HG03135 (cell line): Measurements from ENCODE around the gene LMNTD2.

Experiments used
- ATAC-seq: cut with Tn5 transposase; IDR thresholded peaks from one replicate; pipeline ENCODE4 v1.9.1; 2021; ENCODE audit warnings: mild to moderate bottlenecking, moderate library complexity; ENCODE audit not compliant: unreplicated experiment

LMNTD2 gene

DNA sequence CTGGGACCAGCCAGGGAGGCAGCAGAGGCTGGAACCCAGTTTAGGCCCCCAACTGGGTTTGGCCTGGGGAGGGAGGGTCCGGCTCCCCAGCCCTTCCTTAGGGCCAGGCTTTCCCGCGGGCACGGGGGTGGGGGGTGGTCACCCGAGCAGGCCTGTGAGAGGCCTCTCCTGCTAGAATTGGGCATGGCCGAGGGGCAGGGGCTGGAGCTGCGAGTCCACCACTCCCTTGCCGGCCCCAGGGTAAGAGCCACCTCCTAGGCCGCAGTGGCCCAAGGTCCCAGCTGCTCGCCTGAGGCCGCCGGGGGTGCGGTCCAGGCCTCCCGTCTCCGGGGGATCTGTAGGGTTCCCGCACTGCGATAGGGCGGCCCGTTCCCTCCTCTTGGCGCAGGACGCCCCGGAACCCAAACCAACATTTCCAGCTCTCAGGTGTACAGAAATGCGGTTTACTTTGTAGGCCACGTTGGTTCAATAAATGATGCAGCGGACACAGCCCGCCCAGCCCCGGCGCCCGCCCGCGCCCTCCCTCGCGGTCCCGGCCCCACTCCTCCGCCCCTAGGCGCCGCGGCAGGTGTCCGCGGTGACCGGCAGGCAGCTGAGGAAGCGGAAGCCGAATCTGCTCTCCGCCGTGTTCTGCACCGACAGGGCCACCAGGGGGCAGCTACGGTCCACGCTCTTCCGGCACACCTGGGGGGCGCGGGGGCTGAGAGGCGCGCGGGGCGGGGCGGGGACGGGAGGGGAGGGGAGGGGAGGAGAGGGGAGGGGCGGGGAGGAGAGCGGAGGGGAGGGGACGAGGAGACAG lies 5.9 kb downstream of the LMNTD2 start:
- no peak for ATAC-seq

DNA sequence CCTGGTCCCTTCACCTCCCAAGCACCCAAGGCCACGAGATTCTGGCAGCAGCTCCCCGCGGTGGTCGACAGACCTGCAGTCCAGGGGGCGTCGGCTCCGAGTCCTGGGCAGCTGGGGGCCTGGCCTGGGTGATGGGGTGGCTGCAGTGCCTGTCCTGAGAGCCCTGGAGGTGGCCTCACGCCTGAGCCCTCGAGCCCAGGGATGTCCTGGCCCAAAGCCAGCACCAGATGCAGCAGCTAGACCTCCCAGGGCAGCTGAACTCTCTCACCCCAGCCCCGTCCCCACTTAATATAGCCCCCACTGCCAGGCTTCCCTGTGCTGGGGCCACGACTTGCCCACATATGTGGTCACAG lies 6.6 kb downstream of the LMNTD2 start:
- no peak for ATAC-seq

DNA sequence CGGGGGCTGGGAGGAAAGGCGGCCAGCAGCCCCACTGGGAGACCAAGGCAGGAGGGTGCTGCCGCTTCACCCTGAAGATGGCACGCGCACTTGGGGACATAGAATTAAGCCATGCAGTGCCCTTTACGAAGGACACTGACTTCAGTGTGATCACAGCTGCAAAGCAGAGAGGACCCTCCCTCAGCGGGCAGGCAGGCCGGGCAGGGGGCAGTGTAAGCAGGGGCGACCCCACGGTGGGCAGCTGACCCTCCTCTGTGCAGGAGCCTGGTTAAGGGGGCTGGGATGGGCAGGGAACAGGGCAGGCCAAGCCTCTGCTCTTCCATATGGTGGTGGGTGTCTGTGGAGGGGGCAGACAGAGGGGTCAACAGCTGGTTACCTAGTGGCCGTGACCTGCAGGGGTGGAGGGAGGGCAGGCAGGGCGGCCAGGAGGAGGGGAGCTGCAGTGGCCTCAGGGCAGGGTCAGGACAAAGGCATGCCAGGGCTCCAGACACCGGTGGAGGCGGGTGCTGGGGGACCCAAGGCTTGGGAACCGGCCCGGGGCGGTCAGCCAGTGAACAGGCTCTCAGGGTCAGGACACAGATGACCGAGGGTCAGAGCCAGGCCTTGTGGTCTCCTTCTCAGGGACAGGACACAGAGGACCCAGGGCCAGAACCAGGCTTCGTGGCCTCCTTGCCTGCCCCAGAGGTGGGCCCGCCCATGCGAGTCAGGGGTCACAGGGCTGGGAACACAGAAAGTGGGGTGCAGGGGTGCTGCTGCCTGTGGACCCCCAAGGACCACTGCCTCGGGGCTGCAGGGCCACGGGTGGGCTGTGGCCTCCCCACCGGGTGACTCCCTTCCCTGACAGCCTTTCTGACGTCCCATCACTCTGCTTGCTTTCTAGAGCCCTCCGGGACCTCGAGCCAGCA lies 7.2 kb downstream of the LMNTD2 start:
- ATAC-seq, result no peak

DNA sequence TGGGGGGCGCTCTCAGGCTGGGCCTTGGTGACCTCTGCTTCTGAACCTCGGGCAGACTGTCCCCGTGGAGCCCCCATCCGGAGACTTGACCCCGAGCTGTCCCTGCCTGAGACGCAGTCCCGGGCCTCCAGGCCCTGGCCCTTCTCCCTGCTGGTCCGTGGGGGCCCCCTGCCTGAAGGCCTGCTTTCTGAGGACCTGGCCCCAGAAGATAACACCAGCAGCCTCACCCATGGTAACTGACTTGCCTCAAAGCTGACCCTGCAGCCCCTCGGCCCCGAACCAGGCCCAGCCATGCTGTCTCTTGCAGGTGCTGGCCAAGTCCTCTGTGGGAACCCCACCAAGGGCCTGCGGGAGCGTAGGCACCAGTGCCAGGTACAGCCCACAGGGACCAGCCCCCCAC lies 8.9 kb downstream of the LMNTD2 start:
- ATAC-seq, result no peak

DNA sequence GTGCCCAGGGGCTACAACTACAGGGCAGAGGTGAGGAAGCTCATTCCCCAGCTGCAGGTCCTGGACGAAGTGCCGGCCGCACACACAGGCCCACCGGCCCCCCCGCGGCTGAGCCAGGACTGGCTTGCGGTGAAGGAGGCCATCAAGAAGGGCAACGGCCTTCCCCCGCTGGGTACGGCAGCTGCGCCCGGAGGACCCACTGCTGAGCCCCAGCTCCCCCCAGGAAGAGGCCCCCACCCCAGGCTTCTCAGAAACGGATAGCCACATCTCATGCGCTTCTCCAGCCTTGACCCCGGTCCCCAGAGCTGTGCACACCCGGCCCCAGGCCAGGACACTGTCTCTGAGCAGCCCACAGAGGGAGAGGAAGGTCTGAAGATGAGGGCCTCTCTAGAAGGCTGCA lies 9.4 kb downstream of the LMNTD2 start:
- ATAC-seq, result no peak

DNA sequence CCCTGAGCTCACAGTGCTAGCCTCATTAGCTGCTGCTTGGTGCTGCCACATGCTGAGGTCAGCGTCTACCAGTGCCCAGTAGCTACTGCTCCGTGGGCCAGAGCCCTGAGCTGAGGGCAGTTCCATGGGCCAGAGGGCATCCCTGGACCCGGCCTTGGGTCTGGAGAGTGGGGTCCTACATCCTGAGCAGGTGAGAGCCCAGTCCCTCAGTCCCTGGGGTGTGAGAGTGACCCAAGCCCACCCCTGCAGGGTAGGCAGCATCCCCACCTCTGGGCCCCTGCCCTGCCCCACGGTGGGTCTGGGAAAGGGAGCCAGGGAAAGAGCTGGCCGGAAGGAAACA lies 9.8 kb downstream of the LMNTD2 start:
- no peak for ATAC-seq

DNA sequence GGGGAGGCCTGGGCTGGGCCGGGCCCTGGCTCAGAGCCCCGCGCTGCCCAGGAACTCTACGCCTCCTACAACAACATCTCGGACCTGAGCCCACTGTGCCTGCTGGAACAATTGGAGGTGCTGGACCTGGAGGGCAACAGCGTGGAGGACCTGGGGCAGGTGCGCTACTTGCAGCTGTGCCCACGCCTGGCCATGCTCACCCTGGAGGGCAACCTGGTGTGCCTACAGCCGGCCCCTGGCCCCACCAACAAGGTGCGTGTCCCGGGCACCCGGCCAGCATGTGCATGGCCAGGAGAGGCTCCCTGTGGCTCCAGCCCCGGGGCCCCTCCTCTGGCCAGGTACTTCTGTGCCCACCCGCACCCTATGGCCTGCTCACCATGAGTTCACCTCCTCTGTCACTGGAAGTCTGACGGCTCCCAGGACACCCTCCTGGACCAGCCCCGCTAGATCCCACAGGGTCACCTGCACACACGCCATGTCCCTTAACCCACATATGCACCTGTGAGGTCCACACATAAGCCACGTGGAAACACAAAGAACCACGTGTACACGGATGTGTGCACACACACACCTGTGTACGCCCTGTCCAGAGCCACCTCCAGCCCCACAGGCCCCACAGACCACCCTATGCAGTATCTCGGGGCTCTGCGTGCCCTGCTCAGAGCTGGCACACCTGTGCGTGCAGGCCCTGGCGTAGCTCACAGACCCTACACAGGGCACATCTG lies 10.4 kb downstream of the LMNTD2 start:
- no peak for ATAC-seq

DNA sequence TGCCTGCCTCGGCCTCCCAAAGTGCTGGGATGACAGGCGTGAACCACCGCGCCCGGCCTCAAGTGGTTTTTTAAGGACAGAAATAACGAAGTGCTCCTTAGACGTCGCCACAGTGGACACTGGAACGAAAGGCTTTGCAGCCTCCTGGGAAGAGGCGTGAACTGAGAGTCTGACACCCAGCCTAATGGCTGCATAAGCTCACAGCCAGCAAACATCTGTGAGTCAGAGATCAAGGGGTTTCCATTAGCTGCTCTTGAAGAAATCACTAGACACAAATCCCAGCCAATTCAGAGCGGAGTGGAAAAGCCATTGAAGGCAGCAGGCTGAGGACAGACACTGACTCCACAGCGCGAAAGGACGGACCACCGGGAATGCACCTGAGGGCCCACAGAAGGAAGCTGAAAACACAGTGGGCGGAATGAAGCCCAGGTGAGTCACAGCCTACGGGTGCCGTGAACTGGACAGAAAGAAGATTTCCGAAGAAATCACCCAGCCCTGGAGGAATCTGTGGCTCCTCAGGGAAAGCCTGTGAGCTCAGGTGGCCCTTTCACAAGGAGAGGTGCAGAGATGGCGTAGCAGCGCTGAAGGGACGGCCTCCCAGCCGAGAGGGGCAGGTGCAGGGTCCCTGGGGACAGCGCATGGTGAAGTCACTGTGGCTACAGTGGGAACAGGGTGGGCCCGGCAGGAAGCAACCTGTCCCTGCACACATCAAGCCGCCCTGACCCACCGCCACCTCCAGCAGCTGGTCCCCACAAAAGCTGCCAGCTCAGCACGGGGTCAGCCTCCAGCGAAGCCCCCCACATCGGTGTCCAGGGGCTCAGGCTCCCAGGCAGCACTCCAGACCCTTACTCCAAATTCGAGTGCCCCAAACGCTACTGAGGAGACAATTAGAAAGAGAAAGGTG lies 11.6 kb downstream of the LMNTD2 start:
- ATAC-seq, result no peak

DNA sequence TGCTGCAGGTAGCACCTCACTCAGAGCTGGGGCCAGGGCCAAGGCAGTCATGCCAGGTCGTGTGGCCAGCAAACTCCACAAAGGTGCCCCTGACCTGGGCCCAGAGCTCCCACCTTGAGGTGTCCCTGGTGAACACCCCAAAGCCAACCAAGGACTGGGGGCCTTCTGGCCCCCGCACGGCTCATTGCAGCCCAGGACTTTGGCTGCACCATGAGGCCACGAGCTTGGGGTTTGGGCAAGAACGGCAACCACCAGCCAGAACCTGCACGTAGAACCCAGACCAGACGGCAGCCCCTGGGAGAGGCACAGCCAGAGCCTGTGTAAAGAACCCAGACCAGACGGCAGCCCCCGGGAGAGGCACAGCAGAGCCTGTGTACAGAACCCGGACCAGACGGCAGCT lies 15.4 kb downstream of the LMNTD2 start:
- no peak for ATAC-seq

DNA sequence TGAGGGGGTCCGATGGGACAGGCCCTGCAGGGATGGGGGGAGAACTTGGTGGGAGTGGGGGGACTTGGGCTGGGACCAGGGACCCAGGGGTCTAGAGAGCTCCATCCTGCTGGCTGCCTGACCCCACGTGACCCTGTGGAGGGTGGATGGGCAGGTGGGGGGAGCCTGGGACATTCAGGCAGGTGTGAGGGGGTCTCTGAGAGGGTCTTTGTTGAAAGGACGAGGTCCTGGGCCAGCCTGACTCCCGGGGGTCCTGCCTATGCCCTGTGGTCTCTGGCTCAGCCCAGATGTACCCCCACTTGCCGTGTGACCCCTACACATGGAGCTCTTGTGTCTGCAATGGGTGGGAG lies 15.7 kb downstream of the LMNTD2 start:
- no peak for ATAC-seq

DNA sequence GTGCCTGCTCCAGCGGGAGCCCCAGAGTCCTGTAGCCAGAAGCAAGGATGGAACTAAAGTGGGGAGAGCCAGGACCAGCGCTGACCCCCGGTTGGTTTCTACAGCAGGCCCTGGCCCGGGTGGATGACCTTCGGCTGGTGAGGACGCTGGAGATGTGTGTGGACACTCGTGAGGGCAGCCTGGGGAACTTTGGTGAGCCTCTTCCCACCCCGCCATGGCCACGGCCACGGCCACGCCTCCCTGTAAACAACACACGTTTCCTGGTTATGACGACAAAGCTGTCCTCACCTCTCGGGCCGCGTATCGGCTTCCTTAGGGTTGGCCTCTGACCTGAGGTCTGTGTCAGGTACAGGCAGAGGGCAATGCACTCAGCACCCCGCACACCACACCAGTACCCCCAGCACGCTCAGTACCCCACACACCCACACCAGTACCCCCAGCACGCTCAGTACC lies 19.1 kb downstream of the LMNTD2 start:
- no peak for ATAC-seq

DNA sequence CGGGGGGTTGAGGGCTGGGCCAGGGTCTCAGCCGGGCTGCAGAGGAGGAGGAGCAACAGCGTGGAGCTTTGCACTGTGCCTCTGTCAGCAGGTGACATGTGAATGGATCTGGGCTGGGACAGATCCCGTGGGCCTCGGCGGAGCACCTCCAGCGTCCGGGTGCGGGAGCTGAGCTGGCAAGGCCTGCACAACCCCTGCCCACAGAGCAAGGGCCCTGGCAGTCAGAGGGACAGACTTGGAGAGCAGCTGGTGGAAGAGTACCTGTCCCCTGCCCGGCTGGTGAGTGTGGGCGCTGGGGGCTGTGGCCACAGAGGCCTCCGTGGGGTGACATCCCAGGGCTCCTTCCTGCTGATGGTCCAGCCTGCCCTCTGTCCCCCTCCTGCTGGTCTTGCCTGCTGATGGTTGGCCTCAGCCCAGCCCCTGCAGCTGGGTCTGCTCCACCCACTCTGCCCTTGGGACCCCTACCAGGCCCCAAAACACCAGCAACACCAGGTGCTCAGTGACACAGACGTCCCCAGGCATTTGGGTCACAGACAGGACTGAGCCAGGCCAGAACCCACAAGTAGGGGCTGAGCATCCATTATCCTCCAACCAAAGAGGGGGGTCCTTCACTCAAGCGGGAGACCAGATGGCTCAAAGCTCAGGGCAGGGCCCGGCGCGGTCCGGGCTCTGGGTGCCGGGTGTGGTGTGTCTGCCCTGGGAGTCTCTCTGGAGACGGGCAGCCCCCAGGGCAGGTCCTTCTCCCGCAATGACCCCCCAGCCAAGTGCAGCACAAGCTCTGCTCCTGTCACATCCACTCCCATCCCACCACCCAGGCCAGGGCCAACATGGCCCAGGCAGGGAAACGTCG lies 19.7 kb downstream of the LMNTD2 start:
- no peak for ATAC-seq

DNA sequence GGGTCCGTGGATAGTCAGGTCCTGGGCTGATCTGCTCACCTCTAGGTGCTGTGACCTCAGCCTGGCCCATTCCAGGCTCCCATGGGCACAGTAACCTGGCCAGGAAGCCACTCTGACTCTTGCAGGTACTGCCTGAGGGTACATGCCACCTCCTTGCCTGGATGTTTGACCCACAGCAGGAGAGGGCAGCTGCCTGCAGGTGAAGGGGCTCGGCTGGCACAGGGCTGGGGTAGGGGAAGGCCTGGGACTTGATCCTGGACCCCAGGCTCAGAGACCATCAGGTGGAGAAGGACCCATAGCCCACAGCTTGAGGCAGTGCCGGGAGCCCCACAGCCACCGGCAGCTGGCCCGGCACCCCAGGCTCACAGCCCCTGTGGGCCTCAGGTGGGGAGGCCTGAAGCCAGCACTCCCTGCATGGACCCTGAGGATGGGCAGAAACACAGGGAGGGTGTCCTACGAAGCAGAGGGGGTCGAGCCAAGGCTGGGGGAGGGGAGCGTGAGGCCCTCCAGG lies 20.5 kb downstream of the LMNTD2 start:
- ATAC-seq, result no peak

DNA sequence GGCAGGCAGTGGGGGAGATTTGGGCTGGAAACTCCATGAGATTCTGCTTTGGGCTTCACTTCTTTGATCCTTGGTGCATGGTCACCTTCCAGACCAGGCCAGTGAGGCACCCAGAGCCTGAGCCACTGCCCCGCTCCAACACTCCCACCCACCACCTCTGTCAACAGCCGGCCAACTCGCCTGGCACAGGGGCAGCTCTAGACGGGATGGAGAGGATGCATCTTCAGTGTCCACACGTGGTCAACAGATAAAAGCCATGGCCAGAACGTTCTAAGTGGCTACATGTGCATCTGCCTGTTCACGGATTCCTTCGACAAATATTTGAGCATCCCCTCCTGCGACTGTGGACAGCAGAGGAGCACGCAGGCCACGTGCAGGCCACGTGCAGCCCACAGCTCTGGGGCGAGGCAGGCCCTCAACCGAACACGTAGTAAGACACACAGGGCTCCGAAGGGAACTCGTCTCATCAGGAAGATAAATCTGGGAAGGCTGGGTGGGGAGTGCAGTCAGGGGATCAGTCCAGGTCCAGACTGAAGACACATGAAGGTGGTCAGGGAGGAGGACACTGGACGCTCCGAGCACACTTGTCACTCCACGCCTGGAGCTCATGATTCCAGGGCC lies 22.0 kb downstream of the LMNTD2 start:
- no peak for ATAC-seq

DNA sequence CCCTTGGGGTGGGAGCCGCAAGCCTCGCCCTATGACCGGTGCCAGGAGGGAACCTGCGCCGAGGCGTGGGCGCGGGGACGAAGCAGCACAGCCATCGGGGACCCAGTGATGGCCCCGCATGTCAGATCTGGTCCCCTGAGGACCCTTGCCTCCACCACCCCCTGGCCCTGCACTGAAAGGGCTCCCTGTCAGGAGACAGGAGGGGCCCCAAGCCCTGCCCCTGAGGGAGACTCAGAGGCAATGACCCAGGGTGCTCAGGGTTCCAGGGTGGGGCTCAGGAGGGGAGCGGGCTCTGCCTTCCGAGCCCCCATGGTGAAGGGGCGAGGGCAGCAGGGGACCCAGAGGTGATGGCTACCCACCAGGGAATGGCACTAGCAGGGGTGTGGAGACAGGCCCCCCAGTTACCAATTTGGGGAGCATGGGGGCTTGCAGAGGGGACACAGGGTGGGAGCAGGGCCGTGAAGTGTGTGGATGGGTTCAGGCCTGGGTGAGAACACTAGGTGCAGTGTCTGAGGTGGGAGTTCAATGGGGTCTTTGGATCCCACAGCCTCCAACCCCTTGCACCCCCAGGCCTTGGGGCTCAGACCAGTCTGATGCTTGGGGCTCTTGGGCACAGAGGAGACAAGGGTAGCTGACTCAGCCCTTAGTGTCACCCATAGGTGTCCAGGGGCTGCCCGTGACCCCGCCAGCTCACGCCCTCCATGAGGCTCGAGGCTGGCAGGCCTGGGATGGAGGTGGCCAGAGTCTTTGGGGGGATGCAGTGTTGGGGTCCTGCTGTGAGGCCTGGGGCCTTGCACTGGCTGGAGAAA lies 22.7 kb downstream of the LMNTD2 start:
- no peak for ATAC-seq

DNA sequence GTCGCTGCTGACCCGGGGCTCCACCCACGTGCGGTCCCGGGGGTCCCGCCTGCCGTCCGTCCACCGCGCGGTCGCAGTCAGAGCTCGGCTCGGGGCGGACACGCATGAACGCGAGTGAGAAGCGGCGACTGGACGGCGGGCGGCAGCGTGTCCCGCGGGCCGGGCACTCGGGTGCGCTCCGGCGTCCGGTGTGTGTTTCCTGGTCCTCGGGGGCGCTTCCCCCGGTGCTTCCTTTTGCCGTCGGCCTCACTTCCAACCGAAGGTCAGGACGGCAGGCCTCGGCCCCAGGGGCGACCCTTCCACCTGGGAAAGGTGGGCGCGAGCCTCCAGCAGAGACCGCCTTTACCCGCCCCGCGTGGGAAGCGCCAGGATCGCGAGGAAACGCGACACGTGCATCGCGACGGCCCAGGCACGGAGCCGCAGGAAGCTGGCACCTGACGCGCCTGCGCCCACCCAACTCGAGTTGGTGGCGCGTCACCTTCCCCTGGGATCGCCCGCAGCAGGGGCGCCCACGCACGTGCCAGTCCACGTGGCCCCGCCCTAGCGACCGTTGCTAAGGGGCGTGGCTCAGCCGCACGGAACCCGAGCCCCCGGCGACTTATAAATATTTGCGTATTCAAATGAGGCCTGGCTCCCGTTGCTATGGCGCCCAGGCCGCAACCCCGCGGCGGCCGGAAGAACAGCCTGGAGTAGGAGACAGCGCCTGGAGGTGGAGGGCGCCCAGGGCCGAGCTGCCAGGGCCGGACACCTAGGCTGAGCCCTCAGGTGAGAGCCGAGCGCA lies 23.5 kb downstream of the LMNTD2 start, which contains the start of gene LRRC56:
Gene LRRC56, plus strand, starts transcription at position 687 of the 781 bp plus-strand sequence. CDS start 3,158 bp downstream, outside the sequence.
- ATAC-seq, result peak; percentile 48
